Transverse colon (tissue), 4 donors: ENCODE data around the gene PLXNB2.

Source experiments
- CTCF ChIP-seq, 5 experiments: fragments of 200-600 bp in 3 of 5; fragments of 450-650 bp in 2 of 5; sonication (generic) in 3 of 5; IDR thresholded peaks; 1 replicate in 2 of 5; 2 replicates in 3 of 5; pipeline ENCODE4 v1.5.1; 2016 to 2017; ENCODE audit warnings: antibody characterized with exemption in 5 of 5, inconsistent platforms in 3 of 5, mild to moderate bottlenecking in 2 of 5, moderate library complexity in 1 of 5
- EP300 ChIP-seq: sonication (generic); formaldehyde crosslinking; IDR thresholded peaks from one replicate; pipeline ENCODE4 v1.6.1; 2017; ENCODE audit warnings: antibody characterized with exemption, low read depth
- POLR2A ChIP-seq: fragments of 450-650 bp; IDR thresholded peaks from one replicate; pipeline ENCODE4 v1.6.1; 2016; ENCODE audit warnings: antibody characterized with exemption, mild to moderate bottlenecking, moderate library complexity
- POLR2AphosphoS5 ChIP-seq, 3 donors: sonication (generic); formaldehyde crosslinking; IDR thresholded peaks; one replicate each; pipeline ENCODE4 v1.6.1; 2016; ENCODE audit warnings: antibody characterized with exemption in 3 of 3

GRCh38 chr22:50302041-50302541 is 5.4 kb downstream of the PLXNB2 start:
- TF ChIP-seq EP300 (no peak), POLR2A (no peak), CTCF (IDR thresholded peaks at IDR 0.05) (no peak), POLR2AphosphoS5 (IDR thresholded peaks at IDR 0.05) (no peak)
